GM18861 (cell line): Measurements from ENCODE around the gene SELENOS.
A peak's percentile ranks its signal among the peaks of the same experiment; 100 is the strongest.

Experiments used
- ATAC-seq: cut with Tn5 transposase; IDR thresholded peaks from one replicate; pipeline ENCODE4 v1.9.1; 2021; ENCODE audit not compliant: unreplicated experiment

The SELENOS gene

DNA sequence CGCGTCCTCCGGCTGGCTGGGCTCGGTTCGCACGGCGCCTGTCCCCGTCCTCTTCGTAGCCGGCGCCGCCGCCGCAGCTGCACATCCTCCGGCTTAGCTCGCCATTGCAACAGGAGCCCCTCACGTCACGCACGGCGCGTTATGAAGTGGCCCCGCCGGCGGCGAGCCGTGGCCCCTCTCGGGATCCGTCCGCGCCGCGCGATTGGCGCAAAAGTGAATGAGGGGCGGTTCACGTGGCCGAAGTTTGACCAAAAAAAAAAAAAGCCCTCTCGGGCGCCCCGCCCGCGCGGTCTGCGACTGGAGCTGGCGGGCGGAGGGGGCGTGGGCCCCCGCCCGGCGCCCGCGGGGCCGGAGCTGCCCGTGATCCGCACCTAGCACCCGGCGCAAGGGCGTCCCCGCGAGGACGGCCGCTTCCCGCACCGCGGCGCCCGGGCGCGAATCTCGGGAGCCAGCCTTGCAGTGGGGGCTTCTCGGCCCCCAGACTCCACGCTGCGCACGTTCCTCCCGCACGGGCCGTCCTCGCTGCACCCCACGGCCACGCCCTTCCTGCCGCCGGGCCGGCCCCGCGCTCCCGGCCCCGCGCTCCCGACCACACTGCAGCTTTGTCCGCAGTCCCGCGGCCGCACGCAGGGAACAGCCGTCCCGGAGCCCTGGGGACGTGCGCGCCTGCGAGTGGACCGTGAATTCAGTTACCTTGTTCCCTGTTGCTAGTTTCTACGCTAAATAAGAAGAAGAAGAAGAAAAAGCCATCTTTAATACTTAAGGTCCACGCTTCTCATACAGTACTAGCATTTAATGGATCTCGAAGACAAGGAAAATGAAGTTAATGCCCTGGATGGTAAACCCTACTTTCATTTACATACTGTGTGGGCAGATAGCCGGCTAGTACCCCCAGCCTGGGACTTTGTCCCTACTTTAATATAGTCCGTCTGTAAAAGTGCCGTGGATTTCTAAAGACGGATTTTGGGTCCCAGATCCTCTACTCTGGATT, 25.2 kb downstream of the SELENOS start, which contains the start of gene CHSY1:
Gene CHSY1 (minus strand): TSS at position 219 of the 991 bp plus-strand sequence. CDS start 592 bp downstream, outside the sequence.
- peak; percentile 75 for ATAC-seq

DNA sequence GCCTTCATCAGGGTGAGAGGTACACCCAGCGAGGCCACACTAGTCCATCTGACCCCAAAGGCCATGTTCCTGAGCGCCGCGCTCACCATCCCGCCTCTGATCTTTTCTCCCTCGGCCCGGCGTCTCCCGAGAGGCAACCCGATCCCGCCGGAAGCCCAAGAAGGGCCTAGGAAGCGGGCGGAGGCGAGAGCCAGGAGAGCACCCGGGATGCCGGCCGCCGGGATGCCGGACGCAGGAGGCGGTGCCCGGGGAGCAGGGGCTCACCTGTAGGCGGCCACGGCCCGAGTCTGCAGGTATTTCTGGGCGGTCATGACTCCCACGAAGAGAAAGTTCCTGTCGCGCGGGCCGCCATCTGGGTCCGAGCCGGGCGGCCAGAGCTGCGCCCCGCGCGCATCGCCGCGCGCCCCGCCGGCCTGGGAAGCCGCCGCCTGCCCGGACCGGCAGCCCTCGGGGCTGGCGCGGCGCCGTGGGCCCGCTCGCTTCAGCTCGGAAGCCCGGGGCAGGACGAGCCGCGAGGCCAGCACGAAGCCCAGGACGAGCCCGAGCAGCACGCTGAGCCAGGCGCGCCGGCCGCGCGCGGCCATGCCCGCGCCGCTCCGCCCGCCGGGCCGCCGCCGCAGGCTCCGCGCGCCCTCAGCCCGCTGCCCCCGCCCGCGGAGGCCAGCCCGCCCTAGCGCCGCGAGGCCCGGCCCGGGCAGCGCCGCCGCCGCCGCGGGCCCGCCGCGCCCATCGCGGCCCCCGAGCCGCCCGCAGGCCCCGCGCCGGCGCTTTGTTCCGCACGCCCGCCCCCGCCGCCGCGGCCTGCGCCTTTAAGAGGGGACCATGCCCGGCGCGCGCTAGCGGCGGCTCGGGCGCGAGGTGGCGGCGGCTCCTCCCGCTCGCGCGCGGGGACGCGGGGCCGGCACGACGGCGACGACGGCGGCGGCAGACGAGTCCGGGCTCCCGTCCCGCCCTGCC, 26.1 kb downstream of the SELENOS start:
- peak; percentile 15 for ATAC-seq

DNA sequence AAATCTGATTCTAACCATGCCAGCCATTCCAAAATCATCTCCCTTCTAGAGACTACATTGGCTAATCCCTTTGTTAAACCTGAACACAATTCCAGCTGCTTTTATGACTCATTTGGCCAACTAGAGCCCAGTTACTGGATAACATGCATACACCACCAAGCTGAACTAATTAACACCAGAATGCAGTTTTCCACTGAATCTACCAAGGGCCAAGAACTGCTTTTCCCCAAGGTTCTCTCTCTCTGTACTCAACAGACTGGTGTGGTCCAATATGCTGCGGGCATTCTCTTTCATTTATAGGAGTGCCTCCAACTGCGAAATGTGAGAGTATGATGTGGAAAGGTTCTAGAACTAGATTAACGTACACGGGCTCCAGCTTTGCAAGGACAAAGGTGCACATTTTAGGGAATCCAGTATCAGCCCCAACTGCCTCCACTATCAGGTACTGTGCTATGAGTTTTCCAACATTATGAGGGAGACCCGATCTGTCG, 26.9 kb downstream of the SELENOS start:
- no peak for ATAC-seq

DNA sequence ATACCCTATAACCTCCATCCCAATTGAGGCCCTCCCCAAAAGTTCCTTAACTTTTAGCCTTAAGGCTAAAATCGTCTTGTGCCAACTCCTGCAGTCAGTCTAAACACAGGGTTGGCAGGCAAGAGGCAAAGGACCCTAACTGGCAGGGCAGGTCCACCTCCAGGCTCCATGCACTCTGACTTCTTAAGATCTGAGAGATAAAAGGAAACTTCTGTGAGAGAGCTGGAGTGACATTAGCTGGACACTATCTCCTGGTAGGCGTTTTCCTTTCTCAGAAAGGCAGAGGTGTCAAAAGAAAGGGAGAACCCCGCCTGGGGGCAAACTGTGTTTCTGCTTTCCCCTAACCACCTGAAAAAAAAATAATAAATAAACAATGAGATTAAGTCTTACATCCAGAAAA, 29.0 kb downstream of the SELENOS start:
- ATAC-seq: no peak

- no peak for ATAC-seq
Observed at GRCh38 chr15:101246824-101247745, 30.2 kb downstream of the SELENOS start.

- ATAC-seq: no peak
Observed at GRCh38 chr15:101246391-101246790, 30.9 kb downstream of the SELENOS start.

GRCh38 chr15:101244889-101245668, 32.2 kb downstream of the SELENOS start:
- ATAC-seq: no peak

- ATAC-seq: no peak
Observed at GRCh38 chr15:101244036-101244781, 33.1 kb downstream of the SELENOS start.

GRCh38 chr15:101243420-101243819, 33.9 kb downstream of the SELENOS start:
- ATAC-seq: no peak

GRCh38 chr15:101242999-101243336, 34.3 kb downstream of the SELENOS start:
- ATAC-seq: no peak

DNA sequence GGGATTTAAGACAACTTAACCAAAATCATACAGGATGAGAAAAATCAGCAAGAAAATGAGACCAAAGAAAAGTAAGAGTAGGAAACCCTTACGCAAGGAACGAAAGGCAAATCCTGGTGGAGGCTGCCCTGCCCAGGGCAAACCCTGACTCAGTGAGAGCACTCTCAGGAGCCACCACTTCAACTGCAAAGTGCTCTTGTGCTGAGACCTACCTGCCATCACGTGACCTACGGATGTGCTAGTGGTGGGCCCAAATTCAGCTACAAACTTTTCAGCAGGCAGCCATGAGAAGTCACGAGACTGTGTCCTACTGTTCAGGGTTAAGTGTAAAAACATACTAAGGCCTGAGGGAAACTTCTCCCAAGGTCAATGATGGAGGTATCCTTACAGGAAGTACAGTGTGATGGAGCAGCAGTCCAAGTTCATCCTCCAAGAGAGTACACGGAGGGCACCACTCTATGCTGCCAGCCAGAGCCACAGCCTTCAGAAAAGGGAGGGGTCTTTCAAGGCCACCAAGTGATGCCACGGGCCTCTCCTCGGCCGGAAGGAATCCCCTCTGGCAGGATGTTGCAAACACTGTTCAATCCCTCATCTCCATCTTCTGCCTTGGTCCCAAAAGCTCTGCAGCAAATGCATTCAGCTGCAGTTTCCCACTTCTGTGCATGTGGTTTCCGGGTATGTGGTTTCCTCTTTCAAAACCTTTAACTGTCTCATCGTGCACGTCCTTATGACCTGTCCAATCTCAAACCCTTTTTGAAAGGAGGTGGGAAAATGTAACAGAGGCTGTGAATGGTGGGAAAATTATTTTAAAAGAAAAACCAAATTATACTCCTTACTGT, 34.9 kb downstream of the SELENOS start:
- ATAC-seq: peak; percentile 61

GRCh38 chr15:101240358-101240757, 36.9 kb downstream of the SELENOS start:
- ATAC-seq: no peak

GRCh38 chr15:101239724-101240136, 37.6 kb downstream of the SELENOS start:
- no peak for ATAC-seq

DNA sequence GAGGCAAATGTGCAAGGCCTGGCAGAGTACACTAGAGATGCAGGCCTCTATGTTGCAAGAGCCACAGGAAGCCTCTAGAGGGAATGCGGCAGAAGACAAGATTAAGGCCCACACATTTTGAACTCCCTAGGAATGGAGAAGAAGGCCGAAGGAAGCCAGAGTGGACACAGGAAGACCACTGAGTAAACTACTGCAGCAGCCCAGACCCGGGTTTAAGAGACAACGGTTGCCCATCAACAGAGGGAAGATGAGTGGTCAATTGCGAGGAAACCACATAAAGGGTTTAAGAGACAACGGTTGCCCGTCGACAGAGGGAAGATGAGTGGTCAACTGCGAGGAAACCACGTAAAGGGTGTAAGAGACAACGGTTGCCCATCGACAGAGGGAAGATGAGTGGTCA, 40.0 kb downstream of the SELENOS start:
- no peak for ATAC-seq

DNA sequence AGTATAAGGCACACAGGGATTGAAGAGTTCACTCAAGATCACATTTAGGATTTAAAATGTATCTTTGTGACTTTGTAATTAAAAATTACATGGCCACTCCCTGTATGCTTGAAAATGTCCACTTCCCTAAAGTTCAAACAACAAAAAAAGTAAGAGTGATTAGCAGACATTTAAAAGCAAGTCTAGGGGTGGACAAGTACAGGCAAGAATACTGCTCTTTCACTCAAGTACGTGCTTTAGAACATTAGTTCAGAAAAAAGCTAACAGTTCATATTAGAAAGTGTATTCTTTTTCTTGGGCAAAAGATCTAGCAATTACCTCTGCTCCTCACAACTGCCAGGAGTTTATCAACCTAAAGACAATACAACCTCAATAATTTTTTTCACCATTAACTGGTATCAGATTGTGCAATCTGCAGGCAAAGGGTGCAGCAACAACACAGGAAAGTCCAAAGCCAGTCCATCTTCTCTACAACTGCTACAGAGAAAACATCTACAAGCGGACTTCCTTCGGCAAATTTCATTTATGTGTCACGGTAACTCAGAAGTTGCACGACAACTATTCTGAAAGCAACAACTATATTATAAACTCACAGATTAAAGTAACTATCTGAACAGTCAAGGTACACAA, 43.5 kb downstream of the SELENOS start:
- no peak for ATAC-seq

GRCh38 chr15:101232677-101233076, 44.6 kb downstream of the SELENOS start:
- no peak for ATAC-seq

GRCh38 chr15:101228313-101228712, 49.0 kb downstream of the SELENOS start:
- ATAC-seq: no peak
